ENCODE data around the gene MS4A6E. TPM values are rescaled to one million over a fixed set of nuclear protein-coding genes. Genes with fewer than 3 reads are reported as not detected.

MS4A6E gene
- total and polyA plus RNA-seq, 2 experiments from 2014 or later = not detected

GRCh38 chr11:60316317-60316716 lies 10.7 kb upstream of the MS4A6E start (continued):
- TF ChIP-seq REST (IDR thresholded peaks at IDR 0.05; ENCODE audit: unreplicated experiment) = no peak
- TF ChIP-seq CTCF (conservative IDR thresholded peaks at IDR 0.05; ENCODE audit: low read depth in 2 of 2) = no peak
- no peak for TF ChIP-seq ZNF114 (CRISPR knock-in tag; IDR thresholded peaks at IDR 0.05)

GRCh38 chr11:60318726-60319125 lies 8.3 kb upstream of the MS4A6E start:
- H3K4me1 Mint-ChIP-seq = peaks cover 4% of the 10 kb centered on the region; the same call in 2 of the 3 replicates
- H3K36me3 Mint-ChIP-seq (ENCODE audit: low read depth) = no peaks in the 10 kb centered on the region
- H3K9me3 Mint-ChIP-seq = peaks cover 14% of the 10 kb centered on the region; the same call in 2 of the 3 replicates
- H3K27me3 Mint-ChIP-seq (ENCODE audit: insufficient read depth, low read depth, poor library complexity) = peaks cover 3% of the 10 kb centered on the region
- Histone ChIP-seq H3K27ac (ENCODE audit: low read depth) (no peak overlapping the region), H3K4me3 (no peak overlapping the region), H3K4me1 (ENCODE audit: insufficient read depth) (no peaks in the 10 kb centered on the region), H2AFZ (no peak overlapping the region), H3K27me3 (ENCODE audit: insufficient read depth) (no peaks in the 10 kb centered on the region), H3K79me2 (replicated peaks; ENCODE audit: insufficient read depth) (no peaks in the 10 kb centered on the region), H3K9me2 (ENCODE audit: insufficient read depth) (peaks cover 5% of the 10 kb centered on the region; the same call in 1 of the 2 replicates), H3K4me2 (no peak overlapping the region), H3F3A (replicated peaks; ENCODE audit: low read depth) (no peaks in the 10 kb centered on the region), H4K20me1 (replicated peaks; ENCODE audit: insufficient read depth) (no peaks in the 10 kb centered on the region), H3K36me3 (ENCODE audit: insufficient read depth) (no peaks in the 10 kb centered on the region)
- no peak overlapping the region for H3K4me3 Mint-ChIP-seq
- ATAC-seq = peak; percentile 37; the same call in 1 of the 3 replicates
- H3K27ac Mint-ChIP-seq = no peak overlapping the region
- TF ChIP-seq ZNF331 (CRISPR knock-in tag; IDR thresholded peaks at IDR 0.05; ENCODE audit: low read depth) = no peak
- TF ChIP-seq CTCF (conservative IDR thresholded peaks at IDR 0.05; ENCODE audit: low read depth in 2 of 2) = peak in 1 of 2 experiments; percentile 14; a peak in 2 of 4 replicates
- DNase-seq (ENCODE audit: low spot score) = no peak

- DNase-seq (ENCODE audit: low spot score) (no peak), ATAC-seq (no peak)
- no peaks in the 10 kb centered on the region for H3F3A ChIP-seq (replicated peaks; ENCODE audit: low read depth)
- no peaks in the 10 kb centered on the region for H3K36me3 ChIP-seq (ENCODE audit: insufficient read depth)
- H4K20me1 ChIP-seq (replicated peaks; ENCODE audit: insufficient read depth) = no peaks in the 10 kb centered on the region
- Mint-ChIP-seq H3K4me1 (peaks cover 4% of the 10 kb centered on the region; the same call in 1 of the 3 replicates), H3K4me3 (no peak overlapping the region), H3K9me3 (peaks cover 17% of the 10 kb centered on the region), H3K27ac (no peak overlapping the region), H3K27me3 (ENCODE audit: insufficient read depth, low read depth, poor library complexity) (peaks cover 1% of the 10 kb centered on the region), H3K36me3 (ENCODE audit: low read depth) (0 out of 3 replicates have a peak, but pooled peaks cover 2% of the 10 kb centered on the region)
- no peak overlapping the region for H3K4me2 ChIP-seq
- no peak overlapping the region for H3K4me3 ChIP-seq
- H3K27me3 ChIP-seq (ENCODE audit: insufficient read depth) = no peaks in the 10 kb centered on the region
- no peaks in the 10 kb centered on the region for H3K79me2 ChIP-seq (replicated peaks; ENCODE audit: insufficient read depth)
- peaks cover 5% of the 10 kb centered on the region; the same call in 1 of the 2 replicates for H3K9me2 ChIP-seq (ENCODE audit: insufficient read depth)
- TF ChIP-seq REST (IDR thresholded peaks at IDR 0.05; ENCODE audit: unreplicated experiment) = no peak
- no peaks in the 10 kb centered on the region for H3K4me1 ChIP-seq (ENCODE audit: insufficient read depth)
- no peak overlapping the region for H2AFZ ChIP-seq
- no peak overlapping the region for H3K27ac ChIP-seq (ENCODE audit: low read depth)
Observed at GRCh38 chr11:60321051-60321450, 6.0 kb upstream of the MS4A6E start.

Measured in GM23338 (cell line).